Measurements from ENCODE around the gene CFAP57. TPM values are rescaled to one million over a fixed set of nuclear protein-coding genes. Genes with fewer than 3 reads are reported as not detected.

The CFAP57 gene
- total and polyA plus RNA-seq, 2 of the 4 experiments (the other 2 are of a cell fraction) = 0.29 to 0.36 TPM

- H3K4ac ChIP-seq (ENCODE audit: low read depth, low read length) = no peak overlapping the region
- H2AFZ ChIP-seq (replicated peaks; ENCODE audit: low read length, poor library complexity) = peak overlapping the region; percentile 74
- dilution Hi-C loops (cut with HindIII; ENCODE audit: low sequenced_read_pairs, unreplicated experiment) = no loop called here
- TF ChIP-seq MAZ (IDR thresholded peaks at IDR 0.05; ENCODE audit: borderline replicate concordance, low read depth, low read length) = no peak
- TF ChIP-seq, protein P1, sequence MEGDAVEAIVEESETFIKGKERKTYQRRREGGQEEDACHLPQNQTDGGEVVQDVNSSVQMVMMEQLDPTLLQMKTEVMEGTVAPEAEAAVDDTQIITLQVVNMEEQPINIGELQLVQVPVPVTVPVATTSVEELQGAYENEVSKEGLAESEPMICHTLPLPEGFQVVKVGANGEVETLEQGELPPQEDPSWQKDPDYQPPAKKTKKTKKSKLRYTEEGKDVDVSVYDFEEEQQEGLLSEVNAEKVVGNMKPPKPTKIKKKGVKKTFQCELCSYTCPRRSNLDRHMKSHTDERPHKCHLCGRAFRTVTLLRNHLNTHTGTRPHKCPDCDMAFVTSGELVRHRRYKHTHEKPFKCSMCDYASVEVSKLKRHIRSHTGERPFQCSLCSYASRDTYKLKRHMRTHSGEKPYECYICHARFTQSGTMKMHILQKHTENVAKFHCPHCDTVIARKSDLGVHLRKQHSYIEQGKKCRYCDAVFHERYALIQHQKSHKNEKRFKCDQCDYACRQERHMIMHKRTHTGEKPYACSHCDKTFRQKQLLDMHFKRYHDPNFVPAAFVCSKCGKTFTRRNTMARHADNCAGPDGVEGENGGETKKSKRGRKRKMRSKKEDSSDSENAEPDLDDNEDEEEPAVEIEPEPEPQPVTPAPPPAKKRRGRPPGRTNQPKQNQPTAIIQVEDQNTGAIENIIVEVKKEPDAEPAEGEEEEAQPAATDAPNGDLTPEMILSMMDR (conservative IDR thresholded peaks at IDR 0.05; ENCODE audit: low read depth, low read length) = peak; percentile 80
- TF ChIP-seq RAD21 (IDR thresholded peaks at IDR 0.05; ENCODE audit: low read length) = peak; percentile 89
- TF ChIP-seq SMC3 (IDR thresholded peaks at IDR 0.05; ENCODE audit: low read depth, low read length) = peak; percentile 75
- TF ChIP-seq MXI1 (IDR thresholded peaks at IDR 0.05; ENCODE audit: borderline replicate concordance, low read depth, low read length) = no peak
- no peak overlapping the region for H4K91ac ChIP-seq (ENCODE audit: insufficient read depth, low read depth, low read length)
- DNase-seq (peak; percentile 64), ATAC-seq (ENCODE audit: low read depth) (peak; percentile 88)
- H3K36me3 ChIP-seq (ENCODE audit: control insufficient read depth, insufficient read depth, low read length) = no peaks in the 10 kb centered on the region
- H3K18ac ChIP-seq (ENCODE audit: low read depth, low read length) = no peak overlapping the region
- H3K27me3 ChIP-seq (ENCODE audit: control insufficient read depth, insufficient read depth, low read length) = no peaks in the 10 kb centered on the region
- H4K5ac ChIP-seq (ENCODE audit: low read depth, low read length) = no peak overlapping the region
- no peak overlapping the region; a peak in 1 of 4 replicates for H4K8ac ChIP-seq (ENCODE audit: low read depth in 2 of 2, low read length in 2 of 2)
- no peak overlapping the region for H2BK20ac ChIP-seq (ENCODE audit: low read depth, low read length)
- POLR2A ChIA-PET (ENCODE audit: unreplicated experiment) = no interaction called here
- peak overlapping the region; percentile 24; the same call in 1 of the 3 replicates for H2BK15ac ChIP-seq (ENCODE audit: low read depth, low read length)
- no peaks in the 10 kb centered on the region for H3K9me3 ChIP-seq (ENCODE audit: control insufficient read depth, insufficient read depth, low read length)
- no peak overlapping the region for H3K9ac ChIP-seq (ENCODE audit: low read depth, low read length)
- no peak overlapping the region for H3K56ac ChIP-seq (ENCODE audit: extremely low read depth, insufficient read depth, low read length)
- no peaks in the 10 kb centered on the region for H3K79me1 ChIP-seq (ENCODE audit: low read depth in 1 of 2, low read length in 2 of 2)
- no peak overlapping the region for H3K23ac ChIP-seq (ENCODE audit: low read depth, low read length)
- CTCF ChIA-PET = no interaction called here
- WGBS, 2 experiments (ENCODE audit: extremely low coverage in 2 of 2, insufficient read length in 1 of 2) = 0% methylated on average over 3 of the region's 5 CpGs; no CpG with 5 or more reads in 1 of the 2 experiments
- in situ Hi-C loops (cut with MboI; ENCODE audit: low sequenced_read_pairs) = loop anchor here (10.0 kb wide), 1 partner anchor 117 kb away; the partner anchor contains the start of gene CDC20
- no peaks in the 10 kb centered on the region for H4K20me1 ChIP-seq (ENCODE audit: insufficient read depth, low read length)
- no TSS peak for BruUV-seq (replicated peaks)
- no peak overlapping the region for H3K4me2 ChIP-seq (ENCODE audit: low read depth, low read length)
- H3K4me3 ChIP-seq (ENCODE audit: insufficient read depth, low read depth, low read length) = no peak overlapping the region
- H2AK9ac ChIP-seq (replicated peaks; ENCODE audit: low read depth, low read length, poor library complexity) = peak overlapping the region; percentile 17
- no peak overlapping the region for H2BK120ac ChIP-seq (ENCODE audit: low read depth, low read length)
- no peaks in the 10 kb centered on the region; the same call in 1 of the 2 replicates for H3K9me1 ChIP-seq (ENCODE audit: insufficient read depth, low read length)
- no peak overlapping the region for H2BK5ac ChIP-seq (ENCODE audit: low read depth, low read length, poor library complexity, severe bottlenecking)
- H3K14ac ChIP-seq (replicated peaks; ENCODE audit: low read depth, low read length) = no peak overlapping the region
- no peak overlapping the region for H2AK5ac ChIP-seq (ENCODE audit: low read depth, low read length)
- H3K4me1 ChIP-seq (ENCODE audit: control insufficient read depth, insufficient read depth, low read length) = peaks cover 6% of the 10 kb centered on the region; the same call in 1 of the 2 replicates
- intact Hi-C loops (cut with micrococcal nuclease) = loop anchor here (1.0 kb wide), 2 partner anchors 120 to 176 kb away; partner anchors contain the start of gene CDC20
- H3K27ac ChIP-seq (ENCODE audit: insufficient read depth, low read length) = no peak overlapping the region
Observed at GRCh38 chr1:43238085-43238484, 66.0 kb downstream of the CFAP57 start.

All from IMR-90 (cell line).